GM21528 (cell line): ENCODE results near the gene LRIF1.

Source experiments
- ATAC-seq: cut with Tn5 transposase; IDR thresholded peaks from one replicate; pipeline ENCODE4 v1.9.1; 2021; ENCODE audit warnings: mild to moderate bottlenecking, moderate library complexity; ENCODE audit not compliant: unreplicated experiment, low FRiP score

Gene LRIF1

DNA sequence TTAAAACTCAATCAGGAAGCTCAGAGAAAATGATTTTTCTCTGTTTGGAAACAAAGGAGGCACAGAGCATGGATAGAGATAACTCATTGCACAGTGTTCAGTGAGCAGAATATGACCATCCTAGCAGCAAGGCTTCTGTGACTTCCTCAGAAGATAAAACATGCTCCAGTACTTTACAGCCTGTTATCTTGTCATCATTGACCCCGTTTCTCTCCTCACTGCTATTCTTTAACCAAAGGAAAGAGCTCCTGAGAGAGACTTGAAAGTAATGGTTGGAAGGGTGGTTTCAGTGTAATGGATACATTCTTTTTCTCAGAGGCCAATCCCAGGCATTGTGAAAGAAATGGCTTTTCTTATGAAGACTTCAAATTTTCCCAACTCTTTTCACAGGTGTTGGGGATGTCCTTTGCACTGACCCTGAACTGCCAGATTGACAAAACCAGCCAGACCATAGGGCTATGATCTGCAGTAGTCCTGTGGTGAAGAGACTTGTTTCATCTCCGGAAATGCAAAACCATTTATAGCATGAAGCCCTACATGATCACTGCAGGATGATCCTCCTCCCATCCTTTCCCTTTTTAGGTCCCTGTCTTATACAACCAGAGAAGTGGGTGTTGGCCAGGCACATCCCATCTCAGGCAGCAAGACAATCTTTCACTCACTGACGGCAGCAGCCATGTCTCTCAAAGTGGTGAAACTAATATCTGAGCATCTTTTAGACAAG is 64.8 kb downstream of the LRIF1 start:
- no peak for ATAC-seq

DNA sequence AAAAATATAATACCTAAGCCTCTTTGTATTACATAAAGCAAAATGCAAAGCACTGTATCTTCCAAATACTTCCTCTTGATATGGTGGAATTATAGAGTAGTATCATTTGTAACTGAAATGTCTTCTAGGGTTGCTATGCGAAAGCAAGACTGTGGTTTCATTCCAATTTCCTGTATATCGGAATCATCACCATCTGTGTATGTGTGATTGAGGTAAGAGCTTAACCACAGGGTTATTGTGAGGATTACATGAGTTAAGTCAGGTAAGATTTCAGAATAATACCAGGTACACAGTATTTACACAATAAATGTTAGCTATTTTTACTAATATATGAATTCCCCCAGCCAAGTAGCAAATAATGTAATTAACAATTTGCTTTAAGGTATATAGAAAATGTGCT is 66.0 kb downstream of the LRIF1 start:
- no peak for ATAC-seq
